GM21723 (cell line): ENCODE measurements around the gene ADARB2.

ENCODE experiments used
- ATAC-seq: cut with Tn5 transposase; IDR thresholded peaks from one replicate; pipeline ENCODE4 v1.9.1; 2021; ENCODE audit warnings: mild to moderate bottlenecking, moderate library complexity; ENCODE audit not compliant: unreplicated experiment

Gene ADARB2

GRCh38 chr10:1736144-1736971 is 967 bp downstream of the ADARB2 start:
- ATAC-seq: no peak

- no peak for ATAC-seq
These were observed 1.8 kb downstream of the ADARB2 start for GRCh38 chr10:1735562-1735961.

GRCh38 chr10:1734288-1734687 is 3.0 kb downstream of the ADARB2 start:
- ATAC-seq: no peak

GRCh38 chr10:1733720-1734119 is 3.6 kb downstream of the ADARB2 start:
- ATAC-seq: no peak

- ATAC-seq: no peak
These were observed 4.7 kb downstream of the ADARB2 start for GRCh38 chr10:1732564-1732996.

GRCh38 chr10:1731592-1731991 is 5.7 kb downstream of the ADARB2 start:
- no peak for ATAC-seq

- ATAC-seq: no peak
These were observed 7.6 kb downstream of the ADARB2 start for GRCh38 chr10:1729751-1730150.

- ATAC-seq: no peak
These were observed 10.5 kb downstream of the ADARB2 start for GRCh38 chr10:1726861-1727260.

GRCh38 chr10:1724921-1725488 is 12.3 kb downstream of the ADARB2 start:
- ATAC-seq: no peak

- no peak for ATAC-seq
These were observed 20.5 kb downstream of the ADARB2 start for GRCh38 chr10:1716839-1717238.

GRCh38 chr10:1715821-1716220 is 21.5 kb downstream of the ADARB2 start:
- ATAC-seq: peak; percentile 75

GRCh38 chr10:1712944-1713671 is 24.2 kb downstream of the ADARB2 start:
- no peak for ATAC-seq

GRCh38 chr10:1712314-1712713 is 25.0 kb downstream of the ADARB2 start:
- no peak for ATAC-seq

GRCh38 chr10:1709161-1709560 is 28.2 kb downstream of the ADARB2 start:
- no peak for ATAC-seq

GRCh38 chr10:1708746-1709145 is 28.6 kb downstream of the ADARB2 start:
- ATAC-seq: no peak

- no peak for ATAC-seq
These were observed 30.6 kb downstream of the ADARB2 start for GRCh38 chr10:1706711-1707110.

- no peak for ATAC-seq
These were observed 31.1 kb downstream of the ADARB2 start for GRCh38 chr10:1706256-1706655.

- ATAC-seq: no peak
These were observed 39.1 kb downstream of the ADARB2 start for GRCh38 chr10:1698185-1698584.

- no peak for ATAC-seq
These were observed 41.2 kb downstream of the ADARB2 start for GRCh38 chr10:1696106-1696505.

- no peak for ATAC-seq
These were observed 47.2 kb downstream of the ADARB2 start for GRCh38 chr10:1690086-1690485.

- ATAC-seq: no peak
These were observed 48.8 kb downstream of the ADARB2 start for GRCh38 chr10:1688531-1688930.

- no peak for ATAC-seq
These were observed 49.6 kb downstream of the ADARB2 start for GRCh38 chr10:1687623-1688150.
